Uterus (tissue), 2 donors: ENCODE measurements around the gene GPR31.
"Not testable (repeated sequence)": the region's sequence is repeated elsewhere in the genome, so short reads cannot be mapped to it uniquely, and the experiment has no call there.

Experiments used
- POLR2A ChIP-seq, 2 donors: fragments of 450-650 bp; IDR thresholded peaks; one replicate each; pipeline ENCODE4 v1.6.1; 2016; ENCODE audit warnings: antibody characterized with exemption in 2 of 2, mild to moderate bottlenecking in 1 of 2, moderate library complexity in 1 of 2
- TF ChIP-seq, protein P1 (sequence below), 4 experiments: fragments of 200-600 bp in 2 of 4; fragments of 450-650 bp in 2 of 4; sonication (generic) in 2 of 4; IDR thresholded peaks; one replicate each; pipeline ENCODE4 v1.5.1; 2016 to 2019; ENCODE audit warnings: antibody characterized with exemption in 4 of 4, mild to moderate bottlenecking in 2 of 4, moderate library complexity in 1 of 4

GRCh38 chr6:167167699-167168098 is 9.9 kb upstream of the GPR31 start:
- not testable (repeated sequence) for TF ChIP-seq POLR2A (IDR thresholded peaks at IDR 0.05)
- TF ChIP-seq, protein P1, sequence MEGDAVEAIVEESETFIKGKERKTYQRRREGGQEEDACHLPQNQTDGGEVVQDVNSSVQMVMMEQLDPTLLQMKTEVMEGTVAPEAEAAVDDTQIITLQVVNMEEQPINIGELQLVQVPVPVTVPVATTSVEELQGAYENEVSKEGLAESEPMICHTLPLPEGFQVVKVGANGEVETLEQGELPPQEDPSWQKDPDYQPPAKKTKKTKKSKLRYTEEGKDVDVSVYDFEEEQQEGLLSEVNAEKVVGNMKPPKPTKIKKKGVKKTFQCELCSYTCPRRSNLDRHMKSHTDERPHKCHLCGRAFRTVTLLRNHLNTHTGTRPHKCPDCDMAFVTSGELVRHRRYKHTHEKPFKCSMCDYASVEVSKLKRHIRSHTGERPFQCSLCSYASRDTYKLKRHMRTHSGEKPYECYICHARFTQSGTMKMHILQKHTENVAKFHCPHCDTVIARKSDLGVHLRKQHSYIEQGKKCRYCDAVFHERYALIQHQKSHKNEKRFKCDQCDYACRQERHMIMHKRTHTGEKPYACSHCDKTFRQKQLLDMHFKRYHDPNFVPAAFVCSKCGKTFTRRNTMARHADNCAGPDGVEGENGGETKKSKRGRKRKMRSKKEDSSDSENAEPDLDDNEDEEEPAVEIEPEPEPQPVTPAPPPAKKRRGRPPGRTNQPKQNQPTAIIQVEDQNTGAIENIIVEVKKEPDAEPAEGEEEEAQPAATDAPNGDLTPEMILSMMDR (IDR thresholded peaks at IDR 0.05) = not testable (repeated sequence)
